Effector memory CD8-positive, alpha-beta T cell (primary cell): Measurements from ENCODE around the gene CDC42EP5.
A peak's percentile ranks its signal among the peaks of the same experiment; 100 is the strongest.
"Not testable (repeated sequence)": the region's sequence is repeated elsewhere in the genome, so short reads cannot be mapped to it uniquely, and the experiment has no call there.

Experiments
- ATAC-seq: fragments of 150-1000 bp; cut with Tn5 transposase; replicated peaks from 2 replicates; pipeline ENCODE4 v1.10.0; 2021; ENCODE audit warnings: mild to moderate bottlenecking, moderate library complexity
- DNase-seq, 3 experiments: peaks; one replicate each; pipeline ENCODE4 v3.0.0; 2021
- H3K27ac Mint-ChIP-seq, 2 donors: one replicate each; pipeline ENCODE4 v1.8.0; 2022; ENCODE audit warnings: mild to moderate bottlenecking in 2 of 2, mixed read lengths in 2 of 2, moderate library complexity in 2 of 2
- H3K27me3 Mint-ChIP-seq, 2 donors: one replicate each; pipeline ENCODE4 v1.8.0; 2022; ENCODE audit warnings: mixed read lengths in 2 of 2
- H3K36me3 Mint-ChIP-seq: one replicate; pipeline ENCODE4 v1.8.0; 2022; ENCODE audit warnings: mild to moderate bottlenecking, moderate library complexity, mixed read lengths; ENCODE audit not compliant: insufficient read depth
- H3K4me1 Mint-ChIP-seq, 2 donors: one replicate each; pipeline ENCODE4 v1.8.0; 2022; ENCODE audit warnings: low read depth in 2 of 2, mixed read lengths in 2 of 2
- H3K4me3 Mint-ChIP-seq, 2 donors: one replicate each; pipeline ENCODE4 v1.8.0; 2022; ENCODE audit warnings: mild to moderate bottlenecking in 2 of 2, mixed read lengths in 2 of 2, moderate library complexity in 2 of 2
- H3K9me3 Mint-ChIP-seq, 2 donors: one replicate each; pipeline ENCODE4 v1.8.0; 2022; ENCODE audit warnings: mixed read lengths in 2 of 2

CDC42EP5 gene

DNA sequence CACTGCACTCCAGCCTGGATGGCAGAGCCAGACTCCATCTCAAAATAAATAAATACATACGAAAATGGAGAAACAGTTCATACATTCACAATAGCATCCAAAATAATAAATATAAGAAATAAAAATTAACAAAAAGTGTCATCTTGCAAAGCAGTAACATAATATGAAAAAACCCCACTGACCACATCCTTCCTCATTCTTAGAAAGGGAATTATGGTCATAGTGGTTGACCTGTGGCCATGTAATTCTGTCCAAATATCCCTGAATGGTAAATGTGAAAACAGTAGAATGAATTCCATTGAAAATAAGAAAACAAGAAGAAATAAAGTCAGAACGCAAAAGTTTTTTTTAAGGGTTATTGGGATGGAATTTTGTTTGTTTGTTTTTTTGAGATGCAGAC is 7.0 kb upstream of the CDC42EP5 start:
- DNase-seq (no peak), ATAC-seq (no peak)
- peaks cover 4% of the 10 kb centered on the region for H3K36me3 Mint-ChIP-seq
- H3K27ac Mint-ChIP-seq = no peak overlapping the region
- H3K4me1 Mint-ChIP-seq = peaks cover 13 to 28% of the 10 kb centered on the region in 2 donors
- no peaks in the 10 kb centered on the region for H3K9me3 Mint-ChIP-seq
- H3K4me3 Mint-ChIP-seq = no peak overlapping the region
- H3K27me3 Mint-ChIP-seq = peaks cover 11 to 49% of the 10 kb centered on the region in 2 donors

DNA sequence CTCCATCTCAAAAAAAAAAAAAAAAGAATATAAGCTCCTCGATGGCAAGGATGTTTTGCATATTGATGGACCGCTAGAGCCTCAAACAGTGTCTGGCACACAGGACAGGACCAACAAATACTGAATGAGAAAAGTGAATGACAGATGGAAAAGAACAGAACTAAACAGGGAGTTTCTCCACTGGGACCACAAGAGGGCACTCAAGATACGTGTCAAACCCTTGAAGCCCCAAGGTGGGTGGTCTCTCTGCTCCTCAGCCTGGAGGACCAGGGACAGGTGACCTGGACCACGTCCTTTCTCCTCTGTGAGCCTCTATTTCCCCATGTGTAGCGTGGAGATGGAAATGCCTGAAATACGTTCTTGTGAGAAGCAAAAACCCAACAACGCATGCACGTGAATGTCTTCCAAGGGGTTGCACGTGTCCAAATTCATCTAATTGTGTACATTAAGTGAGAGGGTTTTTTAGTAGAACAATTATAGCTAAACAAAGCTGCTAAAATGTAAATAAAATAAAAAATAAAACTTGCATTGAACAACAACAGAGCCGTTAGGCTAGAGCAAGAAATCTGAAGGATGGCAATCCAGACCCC is 5.7 kb upstream of the CDC42EP5 start:
- DNase-seq (no peak), ATAC-seq (peak; percentile 42)

DNA sequence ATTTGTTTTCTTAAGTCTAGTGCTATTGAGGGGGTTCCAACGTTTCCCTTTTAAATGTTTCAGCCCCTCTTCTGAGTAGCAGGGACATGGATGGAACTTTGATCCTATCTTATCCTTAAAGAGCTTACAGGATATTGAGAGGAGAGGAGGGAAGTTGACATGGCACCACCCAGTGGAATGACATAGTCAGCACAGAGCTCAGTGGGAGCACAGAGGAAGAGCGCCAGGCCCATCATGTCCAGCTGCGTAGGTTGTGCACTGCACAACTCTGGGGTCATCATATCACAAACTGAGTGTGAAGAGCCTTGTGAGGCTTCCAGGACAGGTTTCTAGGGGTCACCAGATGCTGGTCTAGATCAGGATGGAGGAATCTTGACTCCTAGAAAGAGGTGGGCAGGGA is 4.6 kb upstream of the CDC42EP5 start:
- H3K36me3 Mint-ChIP-seq = no peaks in the 10 kb centered on the region
- ATAC-seq (no peak), DNase-seq (no peak)
- no peaks in the 10 kb centered on the region for H3K9me3 Mint-ChIP-seq
- H3K27ac Mint-ChIP-seq = no peak overlapping the region
- no peak overlapping the region for H3K4me3 Mint-ChIP-seq
- H3K27me3 Mint-ChIP-seq = peaks cover 16 to 52% of the 10 kb centered on the region in 2 donors
- peaks cover 10 to 21% of the 10 kb centered on the region in 2 donors for H3K4me1 Mint-ChIP-seq

More for the DNA sequence above, 5.7 kb upstream of the CDC42EP5 start:
- peaks cover 4% of the 10 kb centered on the region for H3K36me3 Mint-ChIP-seq
- peaks cover 13 to 26% of the 10 kb centered on the region in 2 donors for H3K4me1 Mint-ChIP-seq
- no peaks in the 10 kb centered on the region for H3K9me3 Mint-ChIP-seq
- no peak overlapping the region for H3K4me3 Mint-ChIP-seq
- H3K27me3 Mint-ChIP-seq = peaks cover 8 to 43% of the 10 kb centered on the region in 2 donors
- no peak overlapping the region for H3K27ac Mint-ChIP-seq

DNA sequence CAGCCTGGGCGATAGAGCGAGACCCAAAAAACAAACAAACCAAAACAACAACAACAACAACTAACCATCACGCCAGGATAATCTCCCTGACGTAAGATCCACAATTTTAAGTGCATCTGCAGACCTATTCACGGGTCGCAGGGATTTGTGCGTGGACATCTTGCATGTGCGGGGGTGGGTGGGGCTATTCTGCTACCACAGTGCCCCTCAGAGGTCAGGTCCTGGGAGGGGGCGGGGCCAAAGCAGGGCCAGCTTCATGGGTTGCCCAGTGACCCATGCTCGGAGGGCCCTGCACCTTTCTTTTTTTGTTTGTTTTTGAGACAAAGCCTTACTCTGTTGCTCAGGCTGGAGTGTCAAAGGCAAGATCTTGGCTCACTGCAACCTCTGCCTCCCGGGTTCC is 2.6 kb upstream of the CDC42EP5 start:
- Mint-ChIP-seq H3K9me3 (no peaks in the 10 kb centered on the region), H3K4me3 (no peak overlapping the region), H3K4me1 (peaks cover 4 to 11% of the 10 kb centered on the region in 2 donors), H3K27me3 (peaks cover 23 to 51% of the 10 kb centered on the region in 2 donors), H3K36me3 (peaks cover 3% of the 10 kb centered on the region), H3K27ac (no peak overlapping the region)
- ATAC-seq (no peak), DNase-seq (no peak)

DNA sequence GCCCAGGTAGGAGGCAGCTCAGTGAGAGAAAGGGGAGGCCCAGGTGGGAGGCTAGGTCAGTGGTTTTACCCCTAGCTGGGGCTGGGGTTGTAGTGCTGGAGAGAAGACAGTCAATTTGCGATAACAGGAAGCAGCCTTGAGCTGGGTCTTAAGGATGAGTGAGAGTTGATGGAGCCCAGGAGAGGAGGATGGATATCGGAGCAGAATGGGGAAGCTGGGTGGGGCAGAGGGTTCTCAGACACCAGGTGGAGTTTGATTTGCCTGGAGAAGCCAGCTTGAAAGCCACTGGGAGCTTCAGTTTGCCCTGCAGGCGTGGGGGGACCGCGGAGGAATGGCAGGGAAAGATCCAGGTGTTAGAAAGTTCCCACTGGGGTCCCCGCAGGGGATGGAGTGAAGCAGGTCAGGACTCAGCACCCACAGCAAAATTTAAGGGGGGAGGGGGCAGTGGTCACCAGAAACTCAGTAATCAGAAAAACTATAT is 836 bp upstream of the CDC42EP5 start:
- ATAC-seq = no peak
- Mint-ChIP-seq H3K27ac (no peak overlapping the region), H3K27me3 (peaks cover 37 to 62% of the 10 kb centered on the region in 2 donors), H3K36me3 (peaks cover 3% of the 10 kb centered on the region), H3K9me3 (no peaks in the 10 kb centered on the region), H3K4me1 (peaks cover 7 to 8% of the 10 kb centered on the region in 2 donors), H3K4me3 (no peak overlapping the region)
- no peak for DNase-seq

DNA sequence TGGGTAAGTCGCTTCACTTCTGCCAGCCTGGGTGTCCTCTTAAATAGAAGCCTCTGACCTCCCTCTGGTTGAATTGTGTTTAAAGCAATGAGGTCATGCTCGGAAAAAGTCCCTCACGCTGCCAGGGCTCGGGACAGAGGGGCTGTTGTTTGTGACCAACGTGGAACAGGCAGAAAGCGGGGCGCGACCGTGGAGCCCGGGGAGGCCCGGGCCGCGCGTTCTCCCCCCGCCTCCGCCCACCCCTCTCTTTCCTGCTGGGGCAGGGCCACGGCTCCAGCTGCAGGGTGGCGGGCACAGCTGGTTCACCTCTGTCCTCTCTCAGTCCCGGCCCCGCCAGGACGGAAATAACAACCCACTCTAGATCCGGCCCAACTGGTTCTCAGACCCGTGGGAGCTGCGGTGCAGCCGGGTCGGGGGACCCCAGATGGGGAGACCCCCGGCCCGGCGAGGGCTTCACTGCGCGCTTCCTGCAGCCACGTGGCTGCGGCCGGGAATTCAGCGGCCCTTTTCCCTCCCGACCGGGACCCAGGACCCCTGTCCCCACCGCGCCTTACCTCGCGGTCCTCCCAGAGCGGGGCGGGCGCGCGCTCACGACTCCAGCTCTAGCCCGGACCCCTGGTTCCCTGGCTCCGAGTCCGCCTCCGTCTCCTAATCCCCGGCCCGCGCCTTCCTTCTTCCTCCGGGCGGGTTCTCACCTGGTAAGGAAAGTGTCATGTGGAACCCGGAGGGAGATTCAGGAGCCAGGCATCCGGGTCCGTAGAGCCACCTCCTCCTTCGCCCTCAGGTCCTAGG is 1.9 kb downstream of the CDC42EP5 start:
- Mint-ChIP-seq H3K4me1 (peaks cover 4 to 8% of the 10 kb centered on the region in 2 donors), H3K9me3 (no peaks in the 10 kb centered on the region)

DNA sequence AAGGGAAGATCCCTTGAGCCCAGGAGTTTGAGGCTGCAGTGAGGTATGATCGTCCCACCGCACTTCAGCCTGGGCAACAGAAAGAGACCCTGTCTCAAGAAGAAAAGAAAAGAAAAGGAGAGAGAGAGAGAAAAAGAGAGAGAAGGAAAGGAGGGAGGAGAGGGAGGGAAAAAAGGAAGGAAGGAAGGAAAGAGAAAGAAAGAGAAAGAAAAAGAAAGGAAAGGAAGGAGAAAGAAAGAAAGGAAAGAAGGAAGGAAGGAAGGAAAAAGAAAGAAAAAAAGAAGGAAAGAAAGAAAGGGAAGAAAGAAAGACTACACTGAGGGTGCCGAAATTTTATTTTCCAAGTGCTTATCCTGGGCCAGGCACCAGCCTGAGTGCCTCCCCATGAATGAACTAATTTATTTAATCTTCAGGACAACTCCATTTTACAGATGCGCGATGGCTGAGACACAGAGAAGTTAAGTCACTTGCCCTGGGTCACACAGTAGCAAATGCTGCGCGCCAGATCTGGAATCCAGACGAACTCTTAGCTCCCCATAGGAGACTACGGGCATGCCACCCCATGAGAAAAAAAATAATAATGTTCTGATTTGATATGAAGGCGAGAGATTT is 2.7 kb downstream of the CDC42EP5 start:
- ATAC-seq (no peak), DNase-seq (no peak)
- Mint-ChIP-seq H3K27ac (peak overlapping the region in 1 of 2 donors; percentile 62), H3K4me1 (peaks cover 4 to 12% of the 10 kb centered on the region in 2 donors), H3K27me3 (peaks cover 33 to 41% of the 10 kb centered on the region in 2 donors), H3K9me3 (no peaks in the 10 kb centered on the region), H3K36me3 (peaks cover 3% of the 10 kb centered on the region), H3K4me3 (peak overlapping the region; percentile 2 to 32)

More for the DNA sequence above, 1.9 kb downstream of the CDC42EP5 start:
- H3K27ac Mint-ChIP-seq = peak overlapping the region in 1 of 2 donors; percentile 62
- DNase-seq = no peak
- peaks cover 33 to 41% of the 10 kb centered on the region in 2 donors for H3K27me3 Mint-ChIP-seq
- peaks cover 3% of the 10 kb centered on the region for H3K36me3 Mint-ChIP-seq
- peak; percentile 65 for ATAC-seq
- H3K4me3 Mint-ChIP-seq = peak overlapping the region; percentile 32 to 46

DNA sequence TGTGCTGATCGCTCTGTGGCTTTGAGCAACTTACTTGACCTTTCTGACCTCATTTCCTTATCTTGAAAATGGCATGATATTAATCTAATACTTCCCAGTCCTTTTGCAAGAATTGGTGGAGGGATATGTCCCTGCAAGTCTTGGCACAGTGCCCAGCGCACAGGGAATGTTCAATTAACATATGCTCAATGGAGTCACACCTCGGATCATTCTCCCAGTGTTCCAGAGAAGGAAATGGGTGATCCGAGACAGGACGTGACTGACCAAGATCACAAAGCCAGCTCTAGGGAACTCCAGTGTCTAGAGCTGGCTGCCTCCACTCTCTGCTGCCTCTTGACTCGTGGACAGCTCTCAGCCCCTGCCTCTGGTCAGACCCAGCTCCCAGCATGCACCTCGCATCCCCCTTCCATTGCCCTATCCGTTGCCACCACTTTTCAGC is 3.6 kb downstream of the CDC42EP5 start:
- Mint-ChIP-seq H3K4me3 (no peak overlapping the region), H3K27ac (no peak overlapping the region), H3K4me1 (peaks cover 7 to 14% of the 10 kb centered on the region in 2 donors), H3K27me3 (peaks cover 33 to 41% of the 10 kb centered on the region in 2 donors), H3K9me3 (no peaks in the 10 kb centered on the region), H3K36me3 (peaks cover 3% of the 10 kb centered on the region)
- DNase-seq (no peak), ATAC-seq (no peak)

DNA sequence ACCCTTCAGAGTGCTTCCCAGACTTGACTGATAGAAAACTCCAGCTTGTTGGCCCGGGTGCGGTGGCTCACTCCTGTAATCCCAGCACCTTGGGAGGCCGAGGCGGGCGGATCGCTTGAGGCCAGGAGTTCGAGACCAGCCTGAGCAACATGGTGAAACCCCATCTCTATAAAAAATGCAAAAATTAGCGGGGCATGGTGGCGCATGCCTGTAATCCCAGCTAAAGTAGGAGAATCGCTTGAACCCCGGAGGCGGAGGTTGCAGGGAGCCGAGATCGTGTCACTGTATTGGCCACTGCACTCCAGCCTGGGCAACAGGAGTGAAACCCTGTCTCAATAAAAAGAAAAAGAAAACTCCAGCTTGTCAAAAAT is 7.0 kb downstream of the CDC42EP5 start:
- ATAC-seq, H3K9me3 Mint-ChIP-seq, DNase-seq, H3K27ac Mint-ChIP-seq: not testable (repeated sequence)
- Mint-ChIP-seq H3K4me3 (peak overlapping the region; percentile 77), H3K36me3 (peaks cover 31% of the 10 kb centered on the region), H3K27me3 (peaks cover 16 to 21% of the 10 kb centered on the region in 2 donors), H3K4me1 (peaks cover 25 to 27% of the 10 kb centered on the region in 2 donors)

DNA sequence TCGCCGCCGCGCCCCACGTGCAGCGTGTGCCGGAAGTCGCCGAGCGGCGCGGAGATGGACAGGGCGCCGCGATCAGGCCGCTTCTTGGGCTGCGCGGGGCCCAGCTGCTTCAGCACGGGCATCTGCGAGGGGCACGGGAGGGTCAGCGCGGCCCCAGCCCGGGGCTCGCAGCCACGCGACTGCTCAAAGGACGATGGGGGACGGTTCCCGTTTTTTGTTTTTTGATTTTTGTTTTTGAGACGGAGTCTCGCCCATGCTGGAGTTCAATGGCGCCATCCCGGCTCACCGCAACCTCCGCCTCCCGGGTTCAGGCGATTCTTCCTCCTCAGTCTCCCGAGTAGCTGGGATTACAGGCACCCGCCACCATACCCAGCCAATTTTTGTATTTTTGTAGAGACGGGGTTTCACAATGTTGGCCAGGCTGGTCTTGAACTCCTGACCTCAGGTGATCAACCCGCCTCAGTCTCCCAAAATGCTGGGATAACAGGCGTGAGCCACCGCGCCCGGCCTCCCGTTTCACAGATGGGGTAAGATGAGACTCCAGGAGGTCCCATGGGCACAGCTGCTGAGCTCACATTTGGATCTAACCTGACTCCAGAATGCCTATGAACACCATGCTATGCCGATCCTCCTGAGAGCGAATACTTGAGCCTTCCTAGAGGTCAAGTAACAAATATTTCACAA is 7.5 kb downstream of the CDC42EP5 start:
- Mint-ChIP-seq H3K9me3 (no peaks in the 10 kb centered on the region), H3K4me1 (peaks cover 22 to 25% of the 10 kb centered on the region in 2 donors), H3K4me3 (peak overlapping the region; percentile 77), H3K27me3 (peaks cover 12 to 15% of the 10 kb centered on the region in 2 donors), H3K36me3 (peaks cover 36% of the 10 kb centered on the region), H3K27ac (no peak overlapping the region)
- DNase-seq (no peak), ATAC-seq (no peak)

DNA sequence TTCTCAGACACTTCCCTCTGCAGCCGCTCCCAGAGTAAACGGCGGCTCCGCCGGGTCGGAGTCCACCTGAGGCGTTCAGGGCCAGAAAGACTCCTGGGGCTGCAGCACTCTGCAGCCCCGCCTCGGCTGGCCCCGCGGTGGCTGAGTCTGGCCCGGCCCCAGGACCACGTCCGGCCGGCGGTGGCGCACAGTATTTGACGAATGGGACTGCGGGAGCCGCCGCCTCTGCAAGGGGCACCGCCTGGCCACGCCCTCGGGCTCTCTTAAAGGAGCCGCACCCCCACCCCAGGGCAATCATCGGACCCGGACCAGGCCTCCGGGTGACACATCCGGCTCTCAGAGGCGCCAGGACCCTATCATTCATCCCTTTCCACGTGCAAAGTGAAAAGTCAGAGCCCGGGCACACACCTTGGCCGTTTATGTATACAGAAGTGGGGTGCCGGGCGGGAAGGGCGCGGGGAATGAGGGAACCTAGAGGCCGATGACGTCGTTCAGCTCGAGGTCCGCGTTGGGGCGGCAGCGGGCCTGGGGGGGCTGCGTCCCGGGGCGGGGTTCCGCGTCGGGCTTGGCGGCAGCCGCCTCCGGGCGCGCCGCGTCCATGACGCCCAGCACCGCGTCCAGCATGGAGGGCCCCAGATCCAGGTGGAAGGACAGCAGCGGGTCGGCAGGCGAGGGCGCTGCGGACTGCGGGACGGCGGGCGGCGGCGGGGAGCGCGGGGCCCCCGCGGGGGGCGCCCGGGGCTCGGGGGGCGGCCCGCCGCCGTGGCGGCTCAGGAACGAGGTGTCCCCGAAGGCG is 8.3 kb downstream of the CDC42EP5 start:
- Mint-ChIP-seq H3K4me3 (peak overlapping the region; percentile 80 to 88), H3K9me3 (no peaks in the 10 kb centered on the region), H3K27ac (peak overlapping the region; percentile 78 to 97), H3K27me3 (peaks cover 5 to 8% of the 10 kb centered on the region in 2 donors), H3K4me1 (peaks cover 23 to 25% of the 10 kb centered on the region in 2 donors), H3K36me3 (peaks cover 43% of the 10 kb centered on the region)
- peak; percentile 22 for ATAC-seq
- peak; percentile 56 to 59 (median 58) for DNase-seq

DNA sequence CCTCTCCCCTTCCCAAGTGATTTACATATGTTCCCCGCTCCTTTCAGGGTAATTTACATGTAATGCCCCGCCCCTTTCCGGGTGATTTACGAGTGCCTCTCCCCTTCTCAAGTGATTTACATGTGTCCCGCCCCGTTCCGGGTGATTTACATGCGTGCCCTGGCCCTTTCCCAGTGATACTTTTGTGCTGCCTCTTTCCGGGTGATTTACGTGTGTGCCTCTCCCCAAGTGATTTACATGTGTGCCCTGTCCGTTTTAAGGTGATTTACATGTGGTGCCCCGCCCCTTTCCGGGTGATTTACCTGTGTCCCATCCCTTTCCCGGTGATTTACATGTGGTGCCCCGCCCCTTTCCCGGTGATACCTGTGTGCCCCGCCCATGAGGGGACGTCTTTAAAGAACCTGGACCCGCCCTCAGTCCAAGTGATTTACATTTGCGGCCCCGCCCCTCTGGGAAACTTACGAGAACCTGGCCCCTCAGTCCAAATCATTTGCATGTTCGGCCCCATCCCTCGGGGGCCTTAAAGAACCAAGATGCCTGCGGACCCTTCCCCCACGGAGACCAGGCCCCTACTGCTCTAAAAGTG is 9.0 kb downstream of the CDC42EP5 start:
- DNase-seq (peak in 2 of 3 experiments; percentile 78 to 82), ATAC-seq (peak; percentile 51)
- H3K9me3 Mint-ChIP-seq = no peaks in the 10 kb centered on the region
- H3K4me1 Mint-ChIP-seq = peaks cover 29% of the 10 kb centered on the region in 2 donors
- peak overlapping the region; percentile 80 to 88 for H3K4me3 Mint-ChIP-seq
- H3K27me3 Mint-ChIP-seq = peaks cover 0 to 1% of the 10 kb centered on the region in 2 donors
- H3K36me3 Mint-ChIP-seq = peaks cover 49% of the 10 kb centered on the region
- peak overlapping the region; percentile 78 to 97 for H3K27ac Mint-ChIP-seq
